Gastrocnemius medialis (tissue), 4 donors: ENCODE measurements around the gene BMP2K.

Experiments
- CTCF ChIP-seq, 5 experiments: fragments of 450-650 bp in 3 of 5; fragments of 200-600 bp in 2 of 5; sonication (generic) in 2 of 5; IDR thresholded peaks in 4 of 5; conservative IDR thresholded peaks in 1 of 5; 1 replicate in 4 of 5; 2 replicates in 1 of 5; pipeline ENCODE4 v1.5.1; 2016 to 2019; ENCODE audit warnings: antibody characterized with exemption in 5 of 5, mild to moderate bottlenecking in 3 of 5, moderate library complexity in 3 of 5
- POLR2A ChIP-seq, 2 donors: fragments of 450-650 bp; IDR thresholded peaks; one replicate each; pipeline ENCODE4 v1.6.1; 2017; ENCODE audit warnings: antibody characterized with exemption in 2 of 2, mild to moderate bottlenecking in 2 of 2, moderate library complexity in 2 of 2

GRCh38 chr4:78732332-78733104 is 43.6 kb upstream of the BMP2K start:
- TF ChIP-seq CTCF (IDR thresholded peaks at IDR 0.05 in 4 of 5, conservative IDR thresholded peaks at IDR 0.05 in 1 of 5) (no peak), POLR2A (IDR thresholded peaks at IDR 0.05) (no peak)
